HG02571 (cell line): Measurements from ENCODE around the gene PIK3C2G.
"Not testable (repeated sequence)": the region's sequence is repeated elsewhere in the genome, so short reads cannot be mapped to it uniquely, and the experiment has no call there.

Source experiments
- ATAC-seq: cut with Tn5 transposase; IDR thresholded peaks from one replicate; pipeline ENCODE4 v1.9.1; 2021; ENCODE audit warnings: mild to moderate bottlenecking, moderate library complexity; ENCODE audit not compliant: unreplicated experiment

The PIK3C2G gene

DNA sequence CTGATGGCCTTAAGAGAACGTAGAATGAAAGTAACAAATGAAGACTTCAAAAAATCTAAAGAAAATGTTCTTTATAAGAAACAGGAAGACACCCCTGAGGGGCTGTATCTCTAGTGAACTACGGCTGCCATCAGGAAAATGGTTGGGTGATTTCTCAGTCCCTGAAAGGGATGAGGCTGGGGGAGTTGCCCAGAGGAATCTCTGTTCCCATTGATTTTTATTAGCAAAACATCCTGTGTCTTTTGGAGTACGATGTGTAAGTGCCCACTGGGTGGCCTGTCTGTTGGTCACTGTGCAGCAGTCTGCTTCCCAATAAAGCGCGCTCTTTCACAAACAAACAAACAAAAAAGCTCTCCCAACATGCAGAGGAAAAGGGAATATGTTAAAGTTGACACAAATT, 432.7 kb downstream of the PIK3C2G start:
- ATAC-seq: not testable (repeated sequence)

GRCh38 chr12:18696971-18697602, 435.8 kb downstream of the PIK3C2G start:
- ATAC-seq: no peak
